GM18907 (cell line): ENCODE measurements around the gene SCGB1C1.
"Not testable (repeated sequence)": the region's sequence is repeated elsewhere in the genome, so short reads cannot be mapped to it uniquely, and the experiment has no call there.

ENCODE experiments used
- ATAC-seq: cut with Tn5 transposase; IDR thresholded peaks from one replicate; pipeline ENCODE4 v1.9.1; 2021; ENCODE audit warnings: mild to moderate bottlenecking, moderate library complexity; ENCODE audit not compliant: unreplicated experiment

The SCGB1C1 gene

DNA sequence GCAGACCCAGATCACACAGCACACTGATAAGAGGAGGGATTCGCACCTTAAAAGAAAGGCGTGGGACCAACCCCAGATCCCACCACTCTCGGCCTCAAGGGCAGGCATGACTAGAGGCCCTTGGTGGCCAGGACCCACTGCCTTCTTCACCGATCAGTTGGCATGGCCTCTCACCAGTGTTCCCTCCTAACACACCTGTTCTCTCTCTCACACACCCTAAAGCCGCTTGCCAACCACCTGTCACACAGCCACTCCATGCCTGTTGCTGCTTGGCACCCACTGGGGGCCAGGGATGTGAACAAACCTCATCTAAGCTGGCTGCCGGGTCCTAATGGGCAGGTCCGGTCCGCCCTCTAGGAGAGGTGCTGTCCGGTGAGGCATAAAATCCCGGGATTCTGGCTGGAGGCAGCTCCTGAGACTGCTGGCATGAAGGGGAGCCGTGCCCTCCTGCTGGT is at the start of gene SCGB1C1:
Gene SCGB1C1 (plus strand): TSS at position 405 of the 455 bp plus-strand sequence. CDS start 22 bp downstream, at position 427.
- ATAC-seq = not testable (repeated sequence)

GRCh38 chr11:180242-180641 is 12.6 kb upstream of the SCGB1C1 start:
- ATAC-seq = not testable (repeated sequence)

GRCh38 chr11:189200-189783 is 3.6 kb upstream of the SCGB1C1 start:
- ATAC-seq = peak; percentile 27

GRCh38 chr11:189843-190311 is 3.0 kb upstream of the SCGB1C1 start:
- ATAC-seq = peak; percentile 82

- not testable (repeated sequence) for ATAC-seq
Measured at GRCh38 chr11:190546-190945, 2.3 kb upstream of the SCGB1C1 start.

- not testable (repeated sequence) for ATAC-seq
Measured at GRCh38 chr11:191490-192478, 1.1 kb upstream of the SCGB1C1 start.

GRCh38 chr11:193481-193880 is 603 bp downstream of the SCGB1C1 start:
- not testable (repeated sequence) for ATAC-seq

DNA sequence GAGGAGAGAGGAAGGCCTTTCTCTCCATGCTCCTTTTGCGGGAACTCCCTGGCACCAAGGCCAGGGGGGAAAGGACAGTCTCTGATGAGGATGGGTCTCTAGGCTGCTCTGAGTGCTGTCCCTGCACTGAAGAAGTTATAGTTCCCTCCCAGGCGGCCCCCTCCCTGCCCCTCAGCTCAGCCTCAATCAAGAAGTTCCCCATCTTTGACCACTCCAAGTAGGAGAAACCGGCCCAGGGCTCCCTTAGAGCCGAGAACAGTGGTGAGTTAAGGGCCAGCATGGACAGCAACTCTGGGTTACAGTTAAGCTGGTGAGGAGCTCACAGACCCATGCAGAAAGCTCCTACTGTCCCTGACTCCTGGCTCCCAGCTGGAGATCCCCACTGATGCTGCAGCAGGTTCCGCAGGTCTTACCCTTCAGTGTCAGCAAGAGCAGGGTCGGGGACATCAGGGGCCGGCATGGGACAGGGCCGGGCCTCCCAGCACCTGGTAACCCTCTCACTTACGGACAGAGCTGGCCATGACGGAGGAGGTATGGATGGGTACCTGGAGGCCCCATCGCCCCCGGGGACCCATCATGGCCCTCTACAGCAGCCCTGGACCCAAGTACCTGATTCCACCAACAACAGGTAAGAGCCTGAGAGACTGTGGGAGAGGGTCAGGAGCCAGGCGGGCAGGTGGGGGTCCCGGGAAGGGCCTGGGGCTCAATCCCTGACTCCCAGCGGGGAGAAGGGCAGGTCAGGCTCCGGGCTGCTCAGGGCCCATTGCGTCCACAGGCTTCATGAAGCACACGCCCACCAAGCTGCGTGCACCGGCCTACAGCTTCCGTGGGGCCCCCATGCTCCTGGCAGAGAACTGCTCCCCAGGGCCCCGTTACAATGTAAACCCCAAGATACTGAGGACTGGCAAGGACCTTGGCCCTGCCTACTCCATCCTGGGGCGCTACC is 4.2 kb downstream of the SCGB1C1 start:
- ATAC-seq = no peak

GRCh38 chr11:197741-198235 is 4.9 kb downstream of the SCGB1C1 start:
- no peak for ATAC-seq

DNA sequence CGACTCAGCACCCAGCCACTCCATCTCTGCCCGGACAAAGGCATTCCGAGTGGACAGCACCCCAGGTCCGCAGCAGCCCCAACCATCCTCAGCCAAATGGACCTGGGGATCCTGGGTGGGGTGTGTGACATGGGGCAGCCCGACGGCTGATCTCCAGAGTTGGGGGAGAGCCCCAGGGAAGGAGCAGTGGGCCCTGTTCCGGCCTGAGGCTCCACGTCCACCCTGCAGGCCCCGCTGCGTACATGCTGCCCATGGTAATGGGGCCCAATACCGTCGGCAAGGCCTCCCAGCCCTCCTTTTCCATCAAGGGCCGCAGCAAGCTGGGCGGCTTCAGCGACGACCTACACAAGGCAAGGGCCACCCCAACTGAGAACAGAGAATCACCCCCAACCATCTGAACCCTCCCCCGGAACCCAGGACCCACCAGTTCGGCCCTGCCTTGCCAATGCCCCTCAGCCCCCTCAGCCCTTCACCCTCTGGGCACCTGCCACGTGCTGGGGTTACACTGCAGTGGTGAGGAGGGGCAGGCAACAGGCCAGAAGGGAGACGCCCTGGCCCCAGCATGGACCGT is 5.4 kb downstream of the SCGB1C1 start:
- no peak for ATAC-seq

DNA sequence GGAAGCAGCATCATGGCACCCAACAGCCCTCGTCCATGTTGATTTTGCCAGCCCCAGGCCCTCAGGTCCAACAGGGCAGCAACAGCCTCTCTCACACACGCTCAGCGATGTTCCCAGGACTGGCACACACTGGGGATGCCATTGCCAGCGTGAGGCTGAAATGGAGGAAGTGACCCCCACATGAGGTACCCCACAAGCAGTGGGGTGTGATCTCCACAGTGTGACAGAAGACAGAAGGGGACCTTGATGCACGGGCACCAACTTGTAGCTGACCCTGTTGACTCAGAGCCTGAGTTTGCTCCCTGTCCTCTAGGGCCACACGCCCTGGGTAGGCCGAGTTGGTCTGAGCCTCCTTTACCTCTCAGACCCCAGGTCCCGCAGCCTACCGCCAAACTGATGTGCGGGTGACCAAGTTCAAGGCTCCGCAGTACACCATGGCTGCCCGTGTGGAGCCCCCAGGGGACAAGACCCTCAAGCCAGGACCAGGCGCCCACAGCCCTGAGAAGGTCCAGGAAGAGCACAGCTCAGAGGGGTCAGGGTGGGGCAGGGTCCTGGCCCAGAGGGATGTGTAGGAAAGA is 6.2 kb downstream of the SCGB1C1 start:
- ATAC-seq = no peak

GRCh38 chr11:199782-200181 is 6.9 kb downstream of the SCGB1C1 start:
- no peak for ATAC-seq

DNA sequence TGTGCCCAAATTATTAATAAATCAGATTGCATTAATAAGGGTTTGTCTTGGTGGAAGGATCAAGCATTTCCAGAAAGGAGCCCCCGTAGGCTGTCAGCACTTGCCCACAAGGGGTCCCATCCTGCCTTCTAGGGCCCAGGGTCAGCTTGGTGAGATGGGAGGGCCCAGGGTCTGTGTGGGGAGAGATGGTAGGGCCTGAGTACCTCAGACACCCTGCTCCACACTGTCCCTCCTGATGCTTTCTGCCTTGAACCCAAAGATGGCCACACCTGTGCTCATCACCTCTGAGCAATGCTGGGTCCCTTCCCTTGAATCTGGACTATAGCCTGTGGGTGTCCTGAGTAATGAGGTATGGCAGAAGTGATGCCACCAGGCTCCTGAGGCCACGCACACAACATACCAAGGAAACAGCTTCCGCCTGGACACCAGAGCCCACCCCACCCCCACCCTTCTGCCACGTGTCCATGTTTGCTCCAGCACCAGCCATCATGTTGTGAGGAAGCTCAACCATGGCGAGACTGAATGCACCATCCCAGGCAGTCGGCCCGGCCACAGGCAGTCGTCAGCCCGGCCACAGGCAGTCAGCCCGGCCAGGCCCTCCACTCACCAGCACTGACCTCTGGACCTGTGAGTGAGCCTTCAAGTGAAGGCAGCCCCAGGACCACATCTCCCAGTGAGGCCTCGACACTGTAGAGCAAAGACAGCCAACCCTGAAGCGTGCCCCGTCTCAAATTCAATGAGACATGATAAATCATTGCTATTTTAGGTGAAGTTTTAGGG is 7.5 kb downstream of the SCGB1C1 start:
- ATAC-seq = no peak

GRCh38 chr11:201966-202365 is 9.1 kb downstream of the SCGB1C1 start:
- no peak for ATAC-seq

DNA sequence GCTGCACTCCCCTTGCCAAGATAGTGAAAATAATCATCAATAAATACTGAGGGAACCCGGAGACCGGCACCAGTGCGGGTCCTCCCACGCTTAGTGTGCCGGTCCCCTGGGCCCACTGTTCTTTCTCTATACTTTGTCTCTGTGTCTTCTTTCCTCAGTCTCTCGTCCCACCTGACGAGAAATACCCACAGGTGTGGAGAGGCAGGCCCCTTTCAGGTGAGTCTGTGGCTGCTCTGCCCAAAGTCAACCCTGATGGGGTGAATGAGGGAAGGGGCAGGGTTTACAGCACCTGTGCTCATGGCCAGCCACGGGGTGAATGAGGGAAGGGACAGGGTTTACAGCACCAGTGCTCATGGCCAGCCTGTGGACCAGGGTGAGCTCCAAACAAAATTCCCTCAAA is 9.6 kb downstream of the SCGB1C1 start:
- no peak for ATAC-seq

GRCh38 chr11:203056-203944 is 10.4 kb downstream of the SCGB1C1 start:
- no peak for ATAC-seq

- no peak for ATAC-seq
Measured at GRCh38 chr11:203945-204586, 11.2 kb downstream of the SCGB1C1 start.
